Pancreas (tissue), 10 donors: Measurements from ENCODE around the gene GLT1D1. TPM values are rescaled to one million over a fixed set of nuclear protein-coding genes. Genes with fewer than 3 reads are reported as not detected.

ENCODE experiments used
- ATAC-seq, 4 donors: fragments of 200-7000 bp; cut with Tn5 transposase; one replicate each; pipeline versions ENCODE4 v1.8.0 to v1.9.1; 2020; ENCODE audit warnings: mild to moderate bottlenecking in 4 of 4, moderate library complexity in 4 of 4
- DNase-seq, 6 donors: peaks; one replicate each; pipeline ENCODE4 v3.0.0-alpha.2; 2020
- FAIRE-seq: peaks from 2 replicates; lab custom pipeline; 2012; peaks lifted over from hg19 to GRCh38; lab: Jason Lieb, UNC
- H3K27ac ChIP-seq, 4 donors: fragments of 200-600 bp; sonication (generic); 1 replicate in 3 of 4; 2 replicates in 1 of 4; pipeline versions ENCODE4 v1.5.0 to v1.8.0; 2020
- H3K27me3 ChIP-seq, 4 donors: fragments of 200-600 bp; one replicate each; pipeline ENCODE4 v1.8.0; 2021
- H3K36me3 ChIP-seq, 3 donors: fragments of 200-600 bp; sonication (generic) in 1 of 3; one replicate each; pipeline versions ENCODE4 v1.5.0 to v1.8.0; 2020 to 2021
- H3K4me1 ChIP-seq, 3 donors: fragments of 200-600 bp; one replicate each; pipeline ENCODE4 v1.8.0; 2021
- H3K4me3 ChIP-seq, 4 donors: fragments of 200-600 bp; sonication (generic) in 2 of 4; one replicate each; pipeline versions ENCODE4 v1.5.0 to v1.8.0; 2020 to 2021
- H3K9me3 ChIP-seq, 4 donors: fragments of 200-600 bp; one replicate each; pipeline ENCODE4 v1.8.0; 2021
- CTCF ChIP-seq, 4 donors: fragments of 200-600 bp; sonication (generic) in 3 of 4; IDR thresholded peaks; one replicate each; pipeline versions ENCODE4 v1.5.0 to v1.8.0; 2021; ENCODE audit warnings: antibody characterized with exemption in 4 of 4
- WGBS, 2 donors: extraction: QIAGEN DNeasy Blood & Tissue Kit; methylation state at CpG; one replicate each; pipeline ENCODE4 v1.1.7; 2013; 5-methylcytosine and 5-hydroxymethylcytosine counted together
- intact Hi-C, 3 donors: fragments of 100-400 bp; cut with DNase I; formaldehyde crosslinking; loops; one replicate each; pipeline versions ENCODE4 v1.11.1 to v1.14.2; 2022
- polyA plus RNA-seq, 2 donors: library from polyadenylated mRNA; stranded (reverse); fragments of 200-250 nt; gene quantifications; one replicate each; pipeline ENCODE4 v1.2.3, GENCODE V29; 2013
- total RNA-seq, 6 donors: library from RNA; stranded (reverse); fragmentation: NEBNext Ultra II Directional in 4 of 6; extraction: Animal tissue kit (Norgen Biotek cat#: 25700) in 4 of 6; gene quantifications; one replicate each; pipeline versions ENCODE4 v1.2.1 to v1.2.4, GENCODE V29; 2021 to 2023
- donor health status: healthy with polysubstance abuse.
- donor health status: DM: no; HTN: no; CAD: no; lungs with moderate emphysema.
- donor health status: DM: no; HTN: no; CAD: no.
- donor health status: control.
- donor health status: control.
- donor health status: Bipolar disorder and iron deficiency.
- donor health status: DM: yes; HTN: yes; CAD: no.
- donor health status: DM: no; HTN: no; CAD: no.
- donor health status: DM: no; HTN: no; CAD: no.
- donor health status: DM: yes; HTN: yes; CAD: no.

GLT1D1 gene
- total and polyA plus RNA-seq, 8 donors, result 0.12 to 1.3 (median 0.28) TPM

GRCh38 chr12:129009833-129010622 lies 156.8 kb downstream of the GLT1D1 start:
- no peak for TF ChIP-seq CTCF (IDR thresholded peaks at IDR 0.05)
- Histone ChIP-seq H3K4me3 (no peak overlapping the region), H3K4me1 (no peaks in the 10 kb centered on the region), H3K36me3 (no peaks in the 10 kb centered on the region), H3K9me3 (no peaks in the 10 kb centered on the region), H3K27me3 (no peaks in the 10 kb centered on the region), H3K27ac (no peak overlapping the region)
- no peak for FAIRE-seq
- DNase-seq, result peak in 2 of 6 donors; percentile 14 to 19
- 34 to 36% methylated on average over 5 of the region's 5 CpGs for WGBS, 2 donors
- intact Hi-C loops, result no loop called here
- peak in 3 of 4 donors; percentile 38 to 68 (median 63) for ATAC-seq

GRCh38 chr12:129016159-129016558 lies 162.9 kb downstream of the GLT1D1 start:
- 46 to 51% methylated on average over 7 of the region's 7 CpGs for WGBS, 2 donors
- Histone ChIP-seq H3K4me3 (no peak overlapping the region), H3K4me1 (no peaks in the 10 kb centered on the region), H3K27me3 (no peaks in the 10 kb centered on the region), H3K27ac (no peak overlapping the region), H3K36me3 (no peaks in the 10 kb centered on the region), H3K9me3 (no peaks in the 10 kb centered on the region)
- DNase-seq (no peak), FAIRE-seq (no peak), ATAC-seq (no peak)
- intact Hi-C loops, result no loop called here
- no peak for TF ChIP-seq CTCF (IDR thresholded peaks at IDR 0.05)

- FAIRE-seq, result no peak
Observed at GRCh38 chr12:129025055-129025454, 171.8 kb downstream of the GLT1D1 start.

GRCh38 chr12:129028844-129029243 lies 175.6 kb downstream of the GLT1D1 start:
- TF ChIP-seq CTCF (IDR thresholded peaks at IDR 0.05), result no peak
- Histone ChIP-seq H3K27me3 (no peaks in the 10 kb centered on the region), H3K4me3 (no peak overlapping the region), H3K9me3 (no peaks in the 10 kb centered on the region), H3K4me1 (no peaks in the 10 kb centered on the region), H3K36me3 (no peaks in the 10 kb centered on the region), H3K27ac (no peak overlapping the region)
- FAIRE-seq (no peak), ATAC-seq (no peak), DNase-seq (no peak)
- intact Hi-C loops, result no loop called here
- WGBS, 2 donors, result 28 to 29% methylated on average over 16 of the region's 16 CpGs

More at GRCh38 chr12:129025055-129025454, 171.8 kb downstream of the GLT1D1 start:
- Histone ChIP-seq H3K27me3 (no peaks in the 10 kb centered on the region), H3K36me3 (no peaks in the 10 kb centered on the region), H3K4me3 (no peak overlapping the region), H3K4me1 (no peaks in the 10 kb centered on the region), H3K9me3 (no peaks in the 10 kb centered on the region), H3K27ac (no peak overlapping the region)
- 66 to 75% methylated on average over 3 of the region's 3 CpGs for whole genome bisulfite sequencing, 2 donors
- intact Hi-C loops, result no loop called here
- TF ChIP-seq CTCF (IDR thresholded peaks at IDR 0.05), result no peak
- DNase-seq (no peak), ATAC-seq (no peak)

Other genes starting within 250 kb of the GLT1D1 start
- gene SLC15A4, start 29.5 kb upstream of the GLT1D1 start, total RNA-seq, result 10 to 100 TPM in 4 of 6 donors, 1 to 10 TPM in 2; 8.8 to 14.5 (median 10.6) TPM
- gene SLC15A4, start 29.5 kb upstream of the GLT1D1 start, polyA plus RNA-seq, result 10 to 100 TPM in 1 of 2 donors, 1 to 10 TPM in 1; 6.8 to 14.7 TPM